HepG2 (cell line): ENCODE measurements around the gene ATP2B3. TPM values are rescaled to one million over a fixed set of nuclear protein-coding genes. Genes with fewer than 3 reads are reported as not detected.

Experiments used
- ATRX ChIP-seq: sonication (generic); formaldehyde crosslinking; IDR thresholded peaks from 2 replicates; pipeline ENCODE4 v1.4.0; 2020; ENCODE audit warnings: missing genetic modification reagents, borderline replicate concordance
- CHD2 ChIP-seq: IDR thresholded peaks from 2 replicates; pipeline ENCODE4 v1.6.1; 2011; ENCODE audit warnings: low read depth, low read length, improper control_type of control experiment
- FOXP4 ChIP-seq: sonication (generic); formaldehyde crosslinking; IDR thresholded peaks from 2 replicates; pipeline ENCODE4 v1.4.0; 2020; ENCODE audit warnings: missing genetic modification reagents
- KDM6A ChIP-seq: IDR thresholded peaks from 2 replicates; pipeline ENCODE4 v1.6.1; 2016; ENCODE audit warnings: low read depth
- MED1 ChIP-seq: sonication (generic); formaldehyde crosslinking; IDR thresholded peaks from 2 replicates; pipeline ENCODE4 v1.4.0; 2020; ENCODE audit warnings: missing genetic modification reagents
- MXI1 ChIP-seq: IDR thresholded peaks from 3 replicates; pipeline ENCODE4 v1.6.1; 2012; ENCODE audit warnings: low read depth, low read length, inconsistent platforms, borderline replicate concordance
- NR2F6 ChIP-seq, 2 experiments: IDR thresholded peaks; 2 replicates each; pipeline ENCODE4 v1.6.1; 2016; ENCODE audit warnings: antibody characterized with exemption in 1 of 2, mild to moderate bottlenecking in 1 of 2
- RBM22 ChIP-seq: fragments of 200-400 bp; formaldehyde crosslinking; optimal IDR thresholded peaks from 2 replicates; pipeline ENCODE3; 2017; ENCODE audit warnings: mild to moderate bottlenecking, low read length, moderate library complexity
- SOX6 ChIP-seq, 2 experiments: fragments of 450-650 bp in 1 of 2; sonication (generic) in 1 of 2; formaldehyde crosslinking in 1 of 2; IDR thresholded peaks; 2 replicates each; pipeline versions ENCODE4 v1.4.0 to v1.6.1; 2017 to 2020; ENCODE audit warnings: antibody characterized with exemption in 1 of 2, mild to moderate bottlenecking in 1 of 2, missing genetic modification reagents in 1 of 2
- SP5 ChIP-seq: IDR thresholded peaks from 2 replicates; pipeline ENCODE4 v1.6.1; 2016; ENCODE audit warnings: low read depth, borderline replicate concordance
- UBTF ChIP-seq: sonication (generic); formaldehyde crosslinking; IDR thresholded peaks from 2 replicates; pipeline ENCODE4 v1.4.0; 2020; ENCODE audit warnings: mild to moderate bottlenecking, missing genetic modification reagents
- ZBTB46 ChIP-seq: sonication (generic); formaldehyde crosslinking; IDR thresholded peaks from 2 replicates; pipeline ENCODE4 v1.4.0; 2020; ENCODE audit warnings: mild to moderate bottlenecking, missing genetic modification reagents, borderline replicate concordance
- ZGPAT ChIP-seq: IDR thresholded peaks from 2 replicates; pipeline ENCODE4 v1.6.1; 2016; ENCODE audit warnings: mild to moderate bottlenecking
- ZMAT3 ChIP-seq: sonication (generic); formaldehyde crosslinking; conservative IDR thresholded peaks from 2 replicates; pipeline ENCODE4 v1.7.0; 2021; ENCODE audit warnings: missing genetic modification reagents
- ZNF263 ChIP-seq: sonication (generic); formaldehyde crosslinking; IDR thresholded peaks from 2 replicates; pipeline ENCODE4 v1.4.0; 2020; ENCODE audit warnings: missing genetic modification reagents
- ZNF281 ChIP-seq: sonication (generic); formaldehyde crosslinking; IDR thresholded peaks from 2 replicates; pipeline ENCODE4 v1.4.0; 2020; ENCODE audit warnings: missing genetic modification reagents, borderline replicate concordance
- ZNF713 ChIP-seq: sonication (generic); formaldehyde crosslinking; IDR thresholded peaks from 2 replicates; pipeline ENCODE4 v1.4.0; 2020; ENCODE audit warnings: mild to moderate bottlenecking, missing genetic modification reagents
- polyA plus RNA-seq, 8 experiments: library from polyadenylated mRNA; depleted of rRNA in 3 of 8; stranded (reverse) in 7 of 8; unstranded in 1 of 8; fragments of >200 nt; fragmentation: Illumina TruSeq in 4 of 8; extraction: Trizol in 4 of 8; gene quantifications; 2 replicates each; pipeline versions ENCODE4 v1.2.1 to v1.2.3, GENCODE V29; 2011 to 2016; ENCODE audit warnings: low read depth in 4 of 8, missing spikeins in 1 of 8, mixed read lengths in 1 of 8; ENCODE audit not compliant: insufficient read depth in 1 of 8
- total RNA-seq, 5 experiments: library from RNA; depleted of rRNA; stranded (reverse); fragments of >200 nt; fragmentation: Illumina TruSeq; extraction: Trizol; gene quantifications; 2 replicates each; pipeline ENCODE4 v1.2.3, GENCODE V29; 2016; ENCODE audit warnings: low read depth in 1 of 5

ATP2B3 gene
- total and polyA plus RNA-seq, 2 of the 13 experiments (the other 11 are each of a cell fraction or from before 2014, with no cell fraction given): not detected

GRCh38 chrX:153626863-153627674 lies 109.6 kb downstream of the ATP2B3 start (continued):
- no peak for TF ChIP-seq ZMAT3
- peak; percentile 28; the same call in 1 of the 2 replicates for TF ChIP-seq ZGPAT (CRISPR knock-in tag)
- peak; percentile 62; the same call in 1 of the 2 replicates for TF ChIP-seq KDM6A (CRISPR knock-in tag)
- TF ChIP-seq ZBTB46 (CRISPR knock-in tag): peak; percentile 100
- peak; percentile 49; the same call in 1 of the 2 replicates for TF ChIP-seq ZNF263 (CRISPR knock-in tag)
- no peak for TF ChIP-seq ATRX (CRISPR knock-in tag)
- 0 out of 2 replicates have a peak, but pooled peaks have one; percentile 13 for TF ChIP-seq ZNF713
- peak; percentile 7; the same call in 1 of the 2 replicates for TF ChIP-seq UBTF (CRISPR knock-in tag)
- peak; percentile 91 for TF ChIP-seq MED1 (CRISPR knock-in tag)
- peak; percentile 96 for TF ChIP-seq ZNF281 (CRISPR knock-in tag)
- TF ChIP-seq SP5 (CRISPR knock-in tag): peak; percentile 40; the same call in 1 of the 2 replicates
- TF ChIP-seq FOXP4: 0 out of 2 replicates have a peak, but pooled peaks have one; percentile 32
- TF ChIP-seq NR2F6 (IDR thresholded peaks at IDR 0.05): peak; percentile 61; the same call in 1 of the 2 replicates
- TF ChIP-seq NR2F6 (CRISPR knock-in tag; IDR thresholded peaks at IDR 0.05): no peak; the same call in 1 of the 2 replicates
- no peak for TF ChIP-seq SOX6 (IDR thresholded peaks at IDR 0.05)
- TF ChIP-seq SOX6 (CRISPR knock-in tag; IDR thresholded peaks at IDR 0.05): peak; percentile 53; the same call in 1 of the 2 replicates
- peak; percentile 40; the same call in 1 of the 2 replicates for TF ChIP-seq CHD2
- peak; percentile 19 for TF ChIP-seq RBM22
- TF ChIP-seq MXI1: peak; percentile 17; the same call in 1 of the 3 replicates
